Colonic mucosa (tissue), 4 donors: ENCODE measurements around the gene ACACB. TPM values are rescaled to one million over a fixed set of nuclear protein-coding genes. Genes with fewer than 3 reads are reported as not detected.

Experiments used
- DNase-seq: peaks from one replicate; pipeline ENCODE4 v3.0.0-alpha.2; 2020
- H3K27ac ChIP-seq: fragments of 200-600 bp; one replicate; pipeline ENCODE4 v1.8.0; 2021
- H3K27me3 ChIP-seq: fragments of 200-600 bp; one replicate; pipeline ENCODE4 v1.8.0; 2021
- H3K36me3 ChIP-seq: fragments of 200-600 bp; one replicate; pipeline ENCODE4 v1.8.0; 2021
- H3K4me1 ChIP-seq: fragments of 200-600 bp; one replicate; pipeline ENCODE4 v1.8.0; 2021; ENCODE audit warnings: mild to moderate bottlenecking
- H3K4me3 ChIP-seq: fragments of 200-600 bp; one replicate; pipeline ENCODE4 v1.8.0; 2021
- H3K9ac ChIP-seq, 2 donors: one replicate each; pipeline ENCODE4 v1.7.0; 2013; ENCODE audit warnings: control low read depth in 2 of 2, low read depth in 2 of 2, low read length in 2 of 2
- H3K9me3 ChIP-seq: fragments of 200-600 bp; one replicate; pipeline ENCODE4 v1.8.0; 2021
- intact Hi-C: fragments of 100-400 bp; cut with DNase I; formaldehyde crosslinking; loops from one replicate; pipeline ENCODE4 v1.14.1; 2022
- total RNA-seq, 2 donors: library from RNA; stranded (reverse); fragmentation: NEBNext Ultra II Directional in 1 of 2; extraction: Animal tissue kit (Norgen Biotek cat#: 25700) in 1 of 2; gene quantifications; one replicate each; pipeline ENCODE4 v1.2.1, GENCODE V29; 2021
- TF ChIP-seq, protein P1 (sequence below): fragments of 200-600 bp; IDR thresholded peaks from one replicate; pipeline ENCODE4 v1.8.0; 2022; ENCODE audit warnings: antibody characterized with exemption, mild to moderate bottlenecking
- donor health status: healthy.
- donor health status: DM: no; HTN: no; CAD: no.
- donor health status: DM: no; HTN: no; CAD: no.

Gene ACACB
- total RNA-seq, 2 donors from 2014 or later: 21.3 to 32.8 TPM

- H3K4me3 ChIP-seq: no peak overlapping the region
- no peaks in the 10 kb centered on the region for H3K36me3 ChIP-seq
- no peak for DNase-seq
- peaks cover 4% of the 10 kb centered on the region for H3K4me1 ChIP-seq
- TF ChIP-seq, protein P1, sequence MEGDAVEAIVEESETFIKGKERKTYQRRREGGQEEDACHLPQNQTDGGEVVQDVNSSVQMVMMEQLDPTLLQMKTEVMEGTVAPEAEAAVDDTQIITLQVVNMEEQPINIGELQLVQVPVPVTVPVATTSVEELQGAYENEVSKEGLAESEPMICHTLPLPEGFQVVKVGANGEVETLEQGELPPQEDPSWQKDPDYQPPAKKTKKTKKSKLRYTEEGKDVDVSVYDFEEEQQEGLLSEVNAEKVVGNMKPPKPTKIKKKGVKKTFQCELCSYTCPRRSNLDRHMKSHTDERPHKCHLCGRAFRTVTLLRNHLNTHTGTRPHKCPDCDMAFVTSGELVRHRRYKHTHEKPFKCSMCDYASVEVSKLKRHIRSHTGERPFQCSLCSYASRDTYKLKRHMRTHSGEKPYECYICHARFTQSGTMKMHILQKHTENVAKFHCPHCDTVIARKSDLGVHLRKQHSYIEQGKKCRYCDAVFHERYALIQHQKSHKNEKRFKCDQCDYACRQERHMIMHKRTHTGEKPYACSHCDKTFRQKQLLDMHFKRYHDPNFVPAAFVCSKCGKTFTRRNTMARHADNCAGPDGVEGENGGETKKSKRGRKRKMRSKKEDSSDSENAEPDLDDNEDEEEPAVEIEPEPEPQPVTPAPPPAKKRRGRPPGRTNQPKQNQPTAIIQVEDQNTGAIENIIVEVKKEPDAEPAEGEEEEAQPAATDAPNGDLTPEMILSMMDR: no peak
- no peak overlapping the region for H3K27ac ChIP-seq
- no peak overlapping the region for H3K9ac ChIP-seq
- intact Hi-C loops: no loop called here
- H3K9me3 ChIP-seq: no peaks in the 10 kb centered on the region
- H3K27me3 ChIP-seq: no peaks in the 10 kb centered on the region
Measured at GRCh38 chr12:109296431-109296830, 180.0 kb downstream of the ACACB start.

DNA sequence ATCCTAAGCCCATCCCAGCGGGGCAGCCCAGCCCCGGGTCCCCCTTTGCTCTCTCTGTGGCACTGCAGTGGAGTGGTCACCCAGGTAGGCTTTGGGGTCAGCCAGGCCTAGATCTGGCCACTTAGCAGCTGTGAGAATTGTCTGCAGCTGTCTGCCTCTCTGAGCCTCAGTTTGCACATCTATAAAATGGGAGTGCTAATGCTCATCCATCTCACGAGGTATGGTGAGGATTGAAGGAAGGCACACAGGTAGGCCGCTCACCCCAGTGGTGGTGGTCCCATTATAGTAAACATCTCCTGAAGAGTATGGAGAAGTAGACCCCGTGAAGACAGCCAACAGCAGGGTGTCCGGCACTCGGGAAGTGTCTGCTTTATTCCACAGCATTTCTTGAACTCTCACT lies 183.5 kb downstream of the ACACB start:
- H3K27me3 ChIP-seq: no peaks in the 10 kb centered on the region
- no peak overlapping the region for H3K4me3 ChIP-seq
- H3K4me1 ChIP-seq: no peaks in the 10 kb centered on the region
- intact Hi-C loops: no loop called here
- H3K27ac ChIP-seq: no peak overlapping the region
- no peak for DNase-seq
- H3K9me3 ChIP-seq: no peaks in the 10 kb centered on the region
- no peaks in the 10 kb centered on the region for H3K36me3 ChIP-seq
- H3K9ac ChIP-seq: no peak overlapping the region
- TF ChIP-seq, protein P1: no peak

DNA sequence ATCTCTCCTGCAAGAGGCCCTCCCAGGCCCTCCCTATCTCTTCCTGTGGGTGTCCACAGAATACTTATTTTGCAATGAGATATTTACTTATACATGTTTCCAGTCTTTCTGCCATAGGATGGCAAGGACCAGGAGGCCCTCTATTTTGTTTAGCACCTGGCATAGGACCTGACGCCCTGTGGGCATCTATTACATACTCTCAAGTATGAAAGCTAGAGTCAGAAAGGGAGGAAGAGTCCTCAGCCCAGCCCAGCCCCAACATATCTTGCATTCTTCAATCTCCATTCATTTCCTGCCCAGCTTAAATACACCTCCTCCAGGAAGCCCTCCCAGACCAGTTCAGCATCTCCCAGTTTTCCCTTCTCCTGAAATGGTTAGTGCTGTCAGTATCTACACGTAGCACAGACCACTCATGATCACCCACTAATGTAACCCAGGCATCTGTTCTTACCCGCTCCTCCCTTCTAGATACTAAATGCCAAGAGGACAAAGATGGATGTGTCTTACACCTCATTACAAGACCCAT lies 185.3 kb downstream of the ACACB start:
- Histone ChIP-seq H3K27me3 (peaks cover 6% of the 10 kb centered on the region), H3K4me3 (no peak overlapping the region), H3K4me1 (no peaks in the 10 kb centered on the region), H3K9me3 (no peaks in the 10 kb centered on the region), H3K27ac (no peak overlapping the region), H3K9ac (no peak overlapping the region), H3K36me3 (no peaks in the 10 kb centered on the region)
- DNase-seq: no peak
- TF ChIP-seq, protein P1: no peak
- intact Hi-C loops: no loop called here

DNA sequence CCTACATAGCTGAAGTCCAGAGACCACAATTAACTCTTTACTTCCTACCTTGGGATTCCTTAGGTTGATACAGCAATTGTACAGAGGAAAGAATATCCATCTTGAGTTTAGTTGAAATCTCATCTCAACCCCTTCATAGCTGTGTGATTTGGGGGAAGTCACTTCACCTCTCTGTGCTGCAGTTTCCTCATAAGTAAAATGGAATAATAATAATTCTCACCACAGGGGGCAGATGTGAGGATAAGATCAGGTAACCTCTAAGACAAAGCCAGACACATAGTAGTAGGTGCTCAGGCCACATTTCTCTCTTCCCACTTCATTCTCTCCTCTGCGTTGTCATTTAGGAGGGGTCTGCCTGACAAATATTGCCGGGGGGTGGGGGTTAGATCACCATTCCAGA lies 186.0 kb downstream of the ACACB start:
- TF ChIP-seq, protein P1: no peak
- H3K4me1 ChIP-seq: no peaks in the 10 kb centered on the region
- no peak overlapping the region for H3K4me3 ChIP-seq
- no peak overlapping the region for H3K9ac ChIP-seq
- intact Hi-C loops: no loop called here
- H3K27me3 ChIP-seq: peaks cover 12% of the 10 kb centered on the region
- no peaks in the 10 kb centered on the region for H3K36me3 ChIP-seq
- DNase-seq: no peak
- H3K9me3 ChIP-seq: no peaks in the 10 kb centered on the region
- no peak overlapping the region for H3K27ac ChIP-seq

DNA sequence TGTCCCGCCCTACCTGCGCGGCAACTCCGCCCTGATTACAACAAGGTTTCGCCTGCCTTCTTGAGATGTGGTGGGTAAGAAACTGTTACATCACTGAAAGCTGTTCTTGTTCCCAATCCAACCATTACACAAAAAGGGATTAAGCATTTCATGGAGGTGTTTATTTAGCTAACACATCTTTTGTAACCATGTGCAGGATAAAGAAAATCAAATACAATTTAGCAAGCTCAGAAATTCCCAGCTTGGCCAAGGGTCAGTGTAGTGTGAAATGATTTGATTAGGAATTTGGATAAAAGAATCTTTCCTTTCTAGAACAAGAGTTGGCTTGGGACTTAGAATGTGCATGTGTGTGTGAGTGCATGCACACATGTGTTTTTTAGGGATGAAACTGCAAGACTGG lies 186.4 kb downstream of the ACACB start:
- H3K4me3 ChIP-seq: no peak overlapping the region
- no peak overlapping the region for H3K27ac ChIP-seq
- TF ChIP-seq, protein P1: no peak
- intact Hi-C loops: no loop called here
- DNase-seq: no peak
- no peaks in the 10 kb centered on the region for H3K36me3 ChIP-seq
- H3K9me3 ChIP-seq: no peaks in the 10 kb centered on the region
- H3K9ac ChIP-seq: no peak overlapping the region
- H3K27me3 ChIP-seq: peaks cover 17% of the 10 kb centered on the region
- H3K4me1 ChIP-seq: no peaks in the 10 kb centered on the region
